Gastrocnemius medialis (tissue), 4 donors: ENCODE measurements around the gene CHST5. TPM values are rescaled to one million over a fixed set of nuclear protein-coding genes. Genes with fewer than 3 reads are reported as not detected.
"Not testable (repeated sequence)": the region's sequence is repeated elsewhere in the genome, so short reads cannot be mapped to it uniquely, and the experiment has no call there.

ENCODE experiments used
- ATAC-seq, 2 donors: fragments of 150-250 bp; one replicate each; pipeline ENCODE4 v1.9.1; 2016
- DNase-seq, 2 donors: peaks; one replicate each; pipeline ENCODE4 v3.0.0-alpha.2; 2019
- H3K27ac ChIP-seq, 4 donors: fragments of 200-600 bp; sonication (generic); 1 replicate in 1 of 4; 2 replicates in 3 of 4; pipeline ENCODE4 v1.5.1; 2016 to 2018; ENCODE audit warnings: mild to moderate bottlenecking in 2 of 4, moderate library complexity in 1 of 4
- H3K27me3 ChIP-seq, 3 donors: fragments of 200-600 bp; sonication (generic) in 2 of 3; 1 replicate in 1 of 3; 2 replicates in 2 of 3; pipeline versions ENCODE4 v1.5.1 to v1.6.0; 2016 to 2019; ENCODE audit warnings: mild to moderate bottlenecking in 1 of 3, moderate library complexity in 1 of 3
- H3K36me3 ChIP-seq, 2 donors: fragments of 200-600 bp; sonication (generic) in 1 of 2; one replicate each; pipeline ENCODE4 v1.5.1; 2017 to 2018
- H3K4me1 ChIP-seq, 2 donors: fragments of 200-600 bp; sonication (generic) in 1 of 2; one replicate each; pipeline ENCODE4 v1.5.1; 2016 to 2017; ENCODE audit warnings: mild to moderate bottlenecking in 2 of 2
- H3K4me3 ChIP-seq, 4 donors: fragments of 200-600 bp; sonication (generic) in 3 of 4; 1 replicate in 1 of 4; 2 replicates in 3 of 4; pipeline ENCODE4 v1.5.1; 2016 to 2019; ENCODE audit warnings: mild to moderate bottlenecking in 2 of 4
- H3K9me3 ChIP-seq, 3 donors: fragments of 200-600 bp; sonication (generic) in 2 of 3; 1 replicate in 1 of 3; 2 replicates in 2 of 3; pipeline ENCODE4 v1.5.1; 2016 to 2019
- CTCF ChIP-seq, 5 experiments: fragments of 450-650 bp in 3 of 5; fragments of 200-600 bp in 2 of 5; sonication (generic) in 2 of 5; IDR thresholded peaks in 4 of 5; conservative IDR thresholded peaks in 1 of 5; 1 replicate in 4 of 5; 2 replicates in 1 of 5; pipeline ENCODE4 v1.5.1; 2016 to 2019; ENCODE audit warnings: antibody characterized with exemption in 5 of 5, mild to moderate bottlenecking in 3 of 5, moderate library complexity in 3 of 5
- POLR2A ChIP-seq, 2 donors: fragments of 450-650 bp; IDR thresholded peaks; one replicate each; pipeline ENCODE4 v1.6.1; 2017; ENCODE audit warnings: antibody characterized with exemption in 2 of 2, mild to moderate bottlenecking in 2 of 2, moderate library complexity in 2 of 2
- in situ Hi-C, 4 donors: fragments of 200-750 bp; cut with MboI; loops; one replicate each; pipeline versions ENCODE4 v1.15.0 to v1.8.0; 2017; ENCODE audit warnings: low sequenced_read_pairs in 4 of 4
- intact Hi-C: fragments of 100-400 bp; cut with DNase I; formaldehyde crosslinking; loops from one replicate; pipeline ENCODE4 v1.15.1; 2023; ENCODE audit warnings: low total_unique reads
- total RNA-seq, 4 donors: library from RNA; depleted of rRNA; stranded (reverse); fragments of >200 nt; gene quantifications; one replicate each; pipeline versions ENCODE4 v1.1.0 to v1.2.3, GENCODE V29; 2016

The CHST5 gene
- total RNA-seq, 4 donors from 2014 or later: 0.12 TPM; not detected in 3

GRCh38 chr16:75546293-75546692 lies 10.4 kb upstream of the CHST5 start:
- no peak for DNase-seq
- intact Hi-C loops: no loop called here

GRCh38 chr16:75545879-75546278 lies 10.0 kb upstream of the CHST5 start:
- intact Hi-C loops: not testable (repeated sequence)

More at GRCh38 chr16:75546293-75546692, 10.4 kb upstream of the CHST5 start:
- in situ Hi-C loops: no loop called here
- H3K27ac ChIP-seq: no peak overlapping the region
- H3K9me3 ChIP-seq: no peaks in the 10 kb centered on the region
- ATAC-seq: no peak
- no peak overlapping the region for H3K4me3 ChIP-seq
- no peaks in the 10 kb centered on the region for H3K27me3 ChIP-seq
- TF ChIP-seq POLR2A (IDR thresholded peaks at IDR 0.05): no peak
- TF ChIP-seq CTCF (IDR thresholded peaks at IDR 0.05 in 4 of 5, conservative IDR thresholded peaks at IDR 0.05 in 1 of 5): no peak
- H3K4me1 ChIP-seq: no peaks in the 10 kb centered on the region
- H3K36me3 ChIP-seq: peaks cover 0 to 5% of the 10 kb centered on the region in 2 donors

GRCh38 chr16:75542462-75542861 lies 6.6 kb upstream of the CHST5 start:
- H3K27ac ChIP-seq, intact Hi-C loops, H3K27me3 ChIP-seq, ATAC-seq, H3K9me3 ChIP-seq, DNase-seq, H3K4me1 ChIP-seq, H3K4me3 ChIP-seq, in situ Hi-C loops, H3K36me3 ChIP-seq: not testable (repeated sequence)

More at GRCh38 chr16:75545879-75546278, 10.0 kb upstream of the CHST5 start:
- H3K27me3 ChIP-seq, H3K36me3 ChIP-seq, H3K4me3 ChIP-seq, H3K4me1 ChIP-seq, in situ Hi-C loops, H3K27ac ChIP-seq, ATAC-seq, DNase-seq, H3K9me3 ChIP-seq: not testable (repeated sequence)

GRCh38 chr16:75541236-75541635 lies 5.3 kb upstream of the CHST5 start:
- Histone ChIP-seq H3K4me3 (no peak overlapping the region), H3K27ac (no peak overlapping the region), H3K4me1 (no peaks in the 10 kb centered on the region), H3K9me3 (no peaks in the 10 kb centered on the region), H3K36me3 (peaks cover 0 to 5% of the 10 kb centered on the region in 2 donors), H3K27me3 (no peaks in the 10 kb centered on the region)
- DNase-seq (no peak), ATAC-seq (no peak)
- TF ChIP-seq CTCF (IDR thresholded peaks at IDR 0.05 in 4 of 5, conservative IDR thresholded peaks at IDR 0.05 in 1 of 5): no peak
- intact Hi-C loops (no loop called here), in situ Hi-C loops (no loop called here)

GRCh38 chr16:75538882-75539565 lies 3.1 kb upstream of the CHST5 start:
- H3K27me3 ChIP-seq, H3K36me3 ChIP-seq, H3K4me3 ChIP-seq, H3K9me3 ChIP-seq, H3K4me1 ChIP-seq, in situ Hi-C loops, intact Hi-C loops, H3K27ac ChIP-seq, DNase-seq: not testable (repeated sequence)
- ATAC-seq: peak; percentile 66 to 68

- DNase-seq (no peak), ATAC-seq (no peak)
- in situ Hi-C loops: no loop called here
- no peaks in the 10 kb centered on the region for H3K4me1 ChIP-seq
- H3K9me3 ChIP-seq: no peaks in the 10 kb centered on the region
- no peaks in the 10 kb centered on the region for H3K36me3 ChIP-seq
- TF ChIP-seq CTCF (IDR thresholded peaks at IDR 0.05 in 4 of 5, conservative IDR thresholded peaks at IDR 0.05 in 1 of 5): no peak
- TF ChIP-seq POLR2A (IDR thresholded peaks at IDR 0.05): no peak
- no peaks in the 10 kb centered on the region for H3K27me3 ChIP-seq
- no peak overlapping the region for H3K27ac ChIP-seq
- no peak overlapping the region for H3K4me3 ChIP-seq
- intact Hi-C loops: no loop called here
Observed at GRCh38 chr16:75537776-75538175, 1.9 kb upstream of the CHST5 start.
